ENCODE data around the gene ARHGAP24.

DNA sequence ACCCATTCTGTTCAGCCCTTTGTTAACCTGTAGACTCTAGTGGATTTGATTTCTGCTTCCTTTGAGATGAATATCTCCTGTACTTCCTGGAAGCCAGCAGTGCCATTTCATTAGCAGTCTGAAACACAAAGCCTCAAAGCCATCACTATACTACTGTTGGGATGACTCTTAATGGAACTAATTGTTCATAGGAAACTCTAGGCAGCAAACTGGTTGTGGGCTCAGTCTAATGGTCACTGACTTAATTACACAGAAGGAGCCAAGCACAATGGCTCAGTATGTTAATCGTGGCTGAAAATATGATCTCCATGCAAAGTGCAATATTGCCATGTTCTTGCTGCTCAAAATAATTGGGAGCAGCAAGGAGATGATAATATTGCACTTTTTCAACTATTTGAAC, 262.3 kb downstream of the ARHGAP24 start:
- no peak for TF ChIP-seq POLR2A (IDR thresholded peaks at IDR 0.05)
- TF ChIP-seq, protein P1, sequence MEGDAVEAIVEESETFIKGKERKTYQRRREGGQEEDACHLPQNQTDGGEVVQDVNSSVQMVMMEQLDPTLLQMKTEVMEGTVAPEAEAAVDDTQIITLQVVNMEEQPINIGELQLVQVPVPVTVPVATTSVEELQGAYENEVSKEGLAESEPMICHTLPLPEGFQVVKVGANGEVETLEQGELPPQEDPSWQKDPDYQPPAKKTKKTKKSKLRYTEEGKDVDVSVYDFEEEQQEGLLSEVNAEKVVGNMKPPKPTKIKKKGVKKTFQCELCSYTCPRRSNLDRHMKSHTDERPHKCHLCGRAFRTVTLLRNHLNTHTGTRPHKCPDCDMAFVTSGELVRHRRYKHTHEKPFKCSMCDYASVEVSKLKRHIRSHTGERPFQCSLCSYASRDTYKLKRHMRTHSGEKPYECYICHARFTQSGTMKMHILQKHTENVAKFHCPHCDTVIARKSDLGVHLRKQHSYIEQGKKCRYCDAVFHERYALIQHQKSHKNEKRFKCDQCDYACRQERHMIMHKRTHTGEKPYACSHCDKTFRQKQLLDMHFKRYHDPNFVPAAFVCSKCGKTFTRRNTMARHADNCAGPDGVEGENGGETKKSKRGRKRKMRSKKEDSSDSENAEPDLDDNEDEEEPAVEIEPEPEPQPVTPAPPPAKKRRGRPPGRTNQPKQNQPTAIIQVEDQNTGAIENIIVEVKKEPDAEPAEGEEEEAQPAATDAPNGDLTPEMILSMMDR (IDR thresholded peaks at IDR 0.05): no peak
